ENCODE data around the gene GNAI2.
A peak's percentile ranks its signal among the peaks of the same experiment; 100 is the strongest.
"Not testable (repeated sequence)": the region's sequence is repeated elsewhere in the genome, so short reads cannot be mapped to it uniquely, and the experiment has no call there.

GNAI2 gene

GRCh38 chr3:50202353-50203112 lies 33.5 kb upstream of the GNAI2 start:
- DNase-seq: no peak
- Mint-ChIP-seq H3K9me3 (no peaks in the 10 kb centered on the region), H3K4me3 (no peak overlapping the region), H3K27me3 (peaks cover 77% of the 10 kb centered on the region), H3K4me1 (peaks cover 8% of the 10 kb centered on the region), H3K27ac (no peak overlapping the region)
- no peak for ATAC-seq

DNA sequence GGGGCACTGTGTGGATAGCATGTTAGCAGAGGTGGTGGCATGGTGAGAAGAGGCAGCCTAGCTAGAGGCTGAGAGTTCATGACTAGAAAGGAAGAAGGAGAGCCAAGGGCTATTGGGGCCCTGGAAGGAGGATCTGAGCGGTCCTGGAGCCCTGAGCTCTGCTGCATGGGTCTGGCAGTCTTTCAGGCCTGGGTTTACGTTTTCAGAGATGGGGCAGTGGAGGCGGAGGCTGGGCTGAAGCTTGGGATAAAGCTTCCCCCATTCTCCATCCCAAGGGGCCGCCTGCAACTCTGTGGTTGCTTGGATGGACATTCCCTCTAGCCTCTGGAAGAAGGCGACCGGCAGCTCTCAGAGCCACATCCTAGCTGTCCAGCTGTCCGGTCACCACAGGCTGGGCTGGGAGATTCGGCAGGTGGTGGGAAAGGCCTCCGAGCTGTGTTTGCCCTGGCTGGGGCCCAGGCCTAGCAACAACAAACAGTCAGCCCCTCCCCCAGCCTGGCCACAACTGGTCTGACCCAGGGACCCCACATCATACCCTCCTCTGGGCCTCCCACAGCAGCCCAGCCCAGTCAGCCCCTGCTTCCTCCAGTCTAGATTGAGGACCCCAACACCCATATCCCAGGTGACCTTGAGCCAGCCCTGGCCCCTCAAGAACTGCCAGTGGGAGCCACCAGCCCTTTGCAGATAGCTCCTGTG lies 32.7 kb upstream of the GNAI2 start:
- Mint-ChIP-seq H3K4me1 (peaks cover 8% of the 10 kb centered on the region), H3K4me3 (no peak overlapping the region), H3K27ac (no peak overlapping the region), H3K9me3 (no peaks in the 10 kb centered on the region), H3K27me3 (peaks cover 77% of the 10 kb centered on the region)
- ATAC-seq: no peak
- no peak for DNase-seq

DNA sequence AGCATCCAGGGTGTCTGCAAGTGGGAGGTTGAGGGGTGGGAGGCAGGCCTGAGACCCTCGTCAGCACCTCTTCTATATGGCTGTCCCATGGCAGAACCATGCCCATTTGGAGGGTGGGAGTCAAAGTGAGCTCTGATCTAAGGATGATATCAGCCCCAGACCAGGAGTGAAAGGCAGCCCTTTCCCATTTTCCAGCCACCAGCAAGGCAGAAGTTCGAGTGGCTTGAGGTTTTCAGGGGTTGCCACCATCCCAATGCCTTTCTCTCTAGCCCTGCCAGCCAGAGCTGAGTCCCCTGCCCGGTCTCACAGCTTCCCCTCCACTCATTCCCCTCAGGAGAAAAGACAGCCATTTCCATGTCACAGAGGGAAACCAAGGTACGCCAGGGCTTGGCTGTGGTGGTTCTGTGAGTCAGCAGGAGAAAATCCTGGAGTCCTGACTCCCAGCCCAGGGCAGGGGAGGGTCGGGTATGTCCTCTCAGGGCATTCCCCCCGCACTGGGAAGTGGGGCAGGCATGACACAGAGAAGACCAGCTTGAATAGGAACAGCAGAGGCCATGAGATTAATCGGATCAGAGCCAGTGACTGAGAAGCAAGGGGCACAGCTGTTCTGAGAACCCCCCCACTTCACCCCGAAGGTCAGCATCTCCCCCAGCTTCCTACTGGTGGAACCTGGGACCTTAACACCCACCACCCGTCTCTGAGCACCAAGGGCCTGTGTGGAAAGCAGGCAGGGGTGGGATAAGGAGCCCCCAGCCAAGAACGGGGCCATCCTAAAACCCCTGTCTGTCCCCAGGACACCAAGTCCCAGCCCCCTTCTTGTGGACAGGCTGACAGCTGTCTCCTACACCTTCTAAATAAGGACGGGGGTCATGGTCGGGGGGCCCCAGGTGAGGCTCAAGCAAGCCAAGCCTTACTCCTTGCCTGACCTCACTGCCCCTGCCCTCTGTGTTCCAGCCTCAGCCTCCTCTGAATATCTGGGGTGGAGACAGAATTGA lies 31.9 kb upstream of the GNAI2 start:
- ATAC-seq (no peak), DNase-seq (no peak)
- Mint-ChIP-seq H3K9me3 (no peaks in the 10 kb centered on the region), H3K4me3 (no peak overlapping the region), H3K27ac (no peak overlapping the region), H3K27me3 (peaks cover 69% of the 10 kb centered on the region), H3K4me1 (peaks cover 8% of the 10 kb centered on the region)

- DNase-seq: no peak
- Mint-ChIP-seq H3K4me3 (peak within 1 kb of the TSS; percentile 52 to 79), H3K27me3 (peaks cover 69% of the 10 kb centered on the region), H3K4me1 (peaks cover 8% of the 10 kb centered on the region), H3K27ac (no peak within 1 kb of the TSS), H3K9me3 (no peaks in the 10 kb centered on the region)
- ATAC-seq: peak; percentile 51
Observed at GRCh38 chr3:50204804-50205412, 31.1 kb upstream of the GNAI2 start, which contains the start of gene SLC38A3. TSS of gene SLC38A3 (plus strand) at chr3:50205271. CDS start at chr3:50214200, 8,929 bp downstream.

DNA sequence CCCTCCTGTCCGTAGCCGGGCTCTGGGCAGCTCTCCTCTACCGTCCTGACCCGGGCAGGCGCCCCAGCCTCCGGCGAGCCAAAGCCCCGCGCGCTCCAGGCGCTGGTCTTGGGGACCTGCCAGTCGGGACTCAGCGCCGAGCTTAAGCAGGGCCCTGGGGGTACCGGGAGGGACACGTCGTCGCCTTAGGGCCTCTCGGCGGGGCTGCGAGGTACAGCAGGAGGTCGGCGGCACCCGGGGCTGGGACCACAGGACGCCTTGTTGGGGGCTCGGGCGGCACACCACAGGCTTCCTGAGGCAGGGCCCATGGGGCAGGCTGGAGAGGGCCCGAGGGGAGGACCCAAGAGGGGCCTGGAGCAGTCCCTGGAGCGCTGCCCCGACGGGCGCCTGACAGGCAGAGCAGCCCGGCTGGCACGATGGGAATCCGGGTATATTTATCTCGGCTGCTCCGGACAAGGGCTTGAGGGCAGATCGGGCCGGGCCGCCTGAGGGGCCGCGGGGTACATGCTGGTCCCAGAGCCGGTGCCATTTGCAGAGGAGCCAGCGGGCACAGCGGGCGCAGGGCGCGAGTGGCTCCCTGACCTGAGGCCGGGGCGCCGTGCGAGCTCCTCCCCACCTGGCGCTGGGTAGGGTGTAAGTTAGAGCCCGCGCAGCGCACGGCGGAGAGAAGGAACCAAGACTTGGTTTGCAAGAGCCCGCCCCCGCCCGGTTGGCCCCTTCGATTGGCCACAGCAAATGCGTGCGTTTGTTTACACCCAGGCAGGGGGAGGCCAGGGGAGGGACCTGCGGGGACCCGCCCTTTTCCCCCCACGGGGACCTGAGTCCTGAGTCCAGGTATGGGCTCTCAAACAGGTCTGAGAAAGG lies 30.4 kb upstream of the GNAI2 start:
- H3K4me1 Mint-ChIP-seq: peaks cover 8% of the 10 kb centered on the region
- peak overlapping the region; percentile 52 to 79 for H3K4me3 Mint-ChIP-seq
- ATAC-seq (peak; percentile 58), DNase-seq (peak; percentile 36 to 39)
- no peak overlapping the region for H3K27ac Mint-ChIP-seq
- no peaks in the 10 kb centered on the region for H3K9me3 Mint-ChIP-seq
- peaks cover 67% of the 10 kb centered on the region for H3K27me3 Mint-ChIP-seq

DNA sequence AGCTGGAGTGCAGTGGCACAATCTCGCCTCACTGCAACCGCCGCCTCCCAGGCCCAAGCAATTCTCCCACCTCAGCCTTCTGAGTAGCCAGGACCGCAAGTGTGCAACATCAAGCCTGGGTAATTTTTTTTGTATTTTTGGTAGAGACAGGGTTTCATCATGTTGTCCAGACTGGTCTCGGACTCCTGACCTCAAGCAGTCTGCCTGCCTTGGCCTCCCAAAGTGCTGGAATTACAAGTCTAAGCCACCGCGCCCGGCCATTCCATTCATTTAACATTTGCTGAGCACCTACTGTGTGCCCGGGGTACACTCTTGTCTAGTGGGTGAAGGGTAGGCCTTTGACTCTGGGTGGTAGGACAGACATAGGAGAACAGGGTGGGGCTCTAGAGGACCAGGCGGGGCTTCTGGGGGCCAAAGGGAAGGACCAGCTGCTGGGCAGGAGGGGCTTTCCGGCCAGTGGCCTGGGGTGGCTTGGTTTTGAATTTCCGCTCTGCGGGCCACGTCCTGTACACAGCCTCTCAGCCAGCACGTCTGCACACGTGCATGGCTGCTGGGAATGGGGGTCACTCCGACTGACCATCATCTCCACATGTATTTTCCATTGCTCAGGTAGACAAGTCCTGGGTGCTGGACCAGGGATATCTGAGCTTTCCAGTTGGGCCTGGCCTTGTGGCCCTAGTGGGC lies 28.5 kb upstream of the GNAI2 start:
- DNase-seq: no peak
- no peak overlapping the region for H3K27ac Mint-ChIP-seq
- no peak for ATAC-seq
- H3K27me3 Mint-ChIP-seq: peaks cover 48% of the 10 kb centered on the region
- peaks cover 17% of the 10 kb centered on the region for H3K4me1 Mint-ChIP-seq
- H3K9me3 Mint-ChIP-seq: no peaks in the 10 kb centered on the region
- H3K4me3 Mint-ChIP-seq: no peak overlapping the region

DNA sequence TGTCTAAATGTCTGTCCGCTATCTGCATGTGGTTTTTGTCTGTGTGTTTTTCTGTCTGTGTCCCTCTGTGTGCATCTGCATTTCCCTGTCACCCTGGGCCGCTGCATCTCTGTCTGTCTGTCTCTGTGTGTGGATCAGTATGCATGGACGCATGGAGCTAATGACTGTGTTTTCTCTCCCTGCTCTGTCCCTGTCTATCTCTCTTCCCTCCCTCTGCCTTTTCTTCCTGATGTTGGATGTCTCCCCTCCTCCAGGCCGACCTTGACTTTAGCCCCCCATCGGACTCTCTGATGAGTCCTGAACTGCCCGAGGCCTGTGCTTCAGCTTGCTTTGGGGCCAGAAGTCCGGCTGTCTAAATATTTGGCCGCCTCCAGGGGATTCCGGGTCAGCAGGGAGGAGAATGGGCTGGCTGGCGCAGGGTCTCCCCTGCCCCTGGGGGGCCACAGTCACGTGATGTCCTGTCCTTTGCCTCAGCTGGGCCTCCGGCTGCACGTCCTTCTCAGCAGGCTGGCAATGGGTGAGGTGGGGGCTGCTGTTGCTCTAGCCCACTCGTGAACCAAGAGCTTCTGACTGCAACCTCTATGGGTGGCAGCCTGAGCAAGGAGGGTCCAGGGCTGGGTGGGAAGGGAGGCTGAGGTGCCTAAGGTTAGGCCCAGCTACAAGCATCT lies 27.2 kb upstream of the GNAI2 start:
- ATAC-seq: no peak

GRCh38 chr3:50210176-50210509 lies 25.9 kb upstream of the GNAI2 start:
- no peak for ATAC-seq
- DNase-seq: no peak
- Mint-ChIP-seq H3K4me3 (no peak overlapping the region), H3K27ac (no peak overlapping the region), H3K27me3 (peaks cover 22% of the 10 kb centered on the region), H3K9me3 (no peaks in the 10 kb centered on the region), H3K4me1 (peaks cover 17% of the 10 kb centered on the region)

More for the DNA sequence above, 27.2 kb upstream of the GNAI2 start:
- H3K27ac Mint-ChIP-seq: no peak overlapping the region
- H3K9me3 Mint-ChIP-seq: no peaks in the 10 kb centered on the region
- H3K27me3 Mint-ChIP-seq: peaks cover 35% of the 10 kb centered on the region
- H3K4me3 Mint-ChIP-seq: no peak overlapping the region
- H3K4me1 Mint-ChIP-seq: peaks cover 18% of the 10 kb centered on the region
- DNase-seq: no peak

DNA sequence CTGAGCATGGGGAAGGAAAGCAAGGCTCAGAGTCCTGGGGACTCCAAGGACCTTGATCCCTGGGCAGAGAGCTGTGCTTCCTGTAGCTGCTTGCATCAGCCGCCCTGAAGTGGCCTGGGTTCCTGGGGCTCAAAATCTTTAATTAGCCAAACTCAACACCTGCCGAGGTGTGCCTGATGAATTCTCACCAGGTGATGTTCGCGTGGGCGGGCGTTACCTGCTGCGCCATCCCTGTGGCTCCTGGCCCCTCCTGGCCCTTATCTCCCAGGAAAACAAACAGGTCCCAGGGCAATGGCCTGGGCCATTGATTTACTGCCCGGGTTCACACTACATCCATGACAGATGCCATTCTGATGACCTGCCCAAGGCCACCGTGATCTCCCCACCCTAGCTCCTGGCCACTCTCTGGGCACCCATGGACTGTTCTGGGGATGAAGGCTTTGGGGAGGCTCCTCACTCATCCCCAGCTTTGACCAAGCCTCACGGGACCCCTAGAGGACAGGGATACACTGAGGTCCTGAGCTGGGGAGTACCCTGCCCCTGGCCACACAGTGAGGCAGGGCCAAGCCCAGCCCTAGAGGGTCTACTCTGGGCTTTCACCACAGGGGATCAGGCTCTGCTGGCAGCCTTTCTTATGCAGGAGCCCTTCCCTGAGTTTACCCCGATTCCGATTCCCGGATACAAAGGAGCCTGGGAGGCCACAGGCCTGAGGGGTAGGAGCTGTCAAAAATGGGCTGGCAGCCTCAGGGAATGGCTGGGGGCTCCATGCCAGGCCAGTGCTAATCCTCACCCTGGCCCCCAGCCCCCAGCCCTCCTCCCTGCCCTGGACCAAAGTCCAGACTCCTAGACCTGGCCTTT lies 25.3 kb upstream of the GNAI2 start:
- Mint-ChIP-seq H3K27ac (no peak overlapping the region), H3K4me1 (peaks cover 11% of the 10 kb centered on the region)

GRCh38 chr3:50211368-50211717 lies 24.7 kb upstream of the GNAI2 start:
- H3K9me3 Mint-ChIP-seq, H3K27ac Mint-ChIP-seq, H3K4me3 Mint-ChIP-seq, ATAC-seq, DNase-seq: not testable (repeated sequence)
- Mint-ChIP-seq H3K27me3 (peaks cover 10% of the 10 kb centered on the region), H3K4me1 (peaks cover 11% of the 10 kb centered on the region)

More for the DNA sequence above, 25.3 kb upstream of the GNAI2 start:
- ATAC-seq: no peak
- no peaks in the 10 kb centered on the region for H3K9me3 Mint-ChIP-seq
- H3K27me3 Mint-ChIP-seq: peaks cover 16% of the 10 kb centered on the region
- no peak for DNase-seq
- H3K4me3 Mint-ChIP-seq: no peak overlapping the region

GRCh38 chr3:50211930-50212329 lies 24.1 kb upstream of the GNAI2 start:
- Mint-ChIP-seq H3K27ac (no peak overlapping the region), H3K27me3 (peaks cover 4% of the 10 kb centered on the region), H3K4me1 (peaks cover 11% of the 10 kb centered on the region), H3K9me3 (no peaks in the 10 kb centered on the region), H3K4me3 (no peak overlapping the region)
- ATAC-seq (peak; percentile 92), DNase-seq (peak; percentile 54 to 70)

DNA sequence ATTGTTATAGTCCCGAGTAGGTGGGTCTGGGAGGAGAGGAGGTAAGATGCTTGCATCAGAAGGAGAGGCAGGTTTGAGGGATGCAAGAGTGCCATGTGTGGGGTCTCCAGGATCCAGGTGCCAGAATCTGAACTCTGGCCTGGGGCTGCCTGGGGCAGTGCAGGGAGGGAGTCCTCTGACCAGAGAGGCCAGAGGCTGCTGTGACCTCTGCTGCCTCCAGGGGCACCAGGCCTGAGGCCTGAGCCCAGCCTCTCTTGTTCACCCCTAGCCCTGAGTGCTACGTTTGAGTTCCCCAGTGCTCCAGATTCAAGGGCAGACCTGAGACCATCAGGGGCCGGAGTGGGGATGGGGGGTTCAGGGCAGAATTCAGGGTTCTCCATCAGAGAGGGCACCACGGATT lies 23.5 kb upstream of the GNAI2 start:
- DNase-seq: no peak
- Mint-ChIP-seq H3K9me3 (no peaks in the 10 kb centered on the region), H3K4me1 (peaks cover 11% of the 10 kb centered on the region), H3K4me3 (peak overlapping the region in 1 of 2 donors; percentile 18), H3K27me3 (no peaks in the 10 kb centered on the region), H3K27ac (no peak overlapping the region)
- ATAC-seq: no peak

- no peak overlapping the region for H3K27ac Mint-ChIP-seq
Observed at GRCh38 chr3:50212971-50213370, 23.0 kb upstream of the GNAI2 start.

More at GRCh38 chr3:50212971-50213370, 23.0 kb upstream of the GNAI2 start:
- Mint-ChIP-seq H3K4me1 (peaks cover 11% of the 10 kb centered on the region), H3K9me3 (no peaks in the 10 kb centered on the region), H3K27me3 (no peaks in the 10 kb centered on the region), H3K4me3 (no peak overlapping the region)
- DNase-seq: no peak
- no peak for ATAC-seq

Data from stimulated activated naive CD8-positive, alpha-beta T cell treated with anti-CD3 and anti-CD28 coated beads, Interleukin-15, amount 100 ng/mL, for 72 hours (primary cell).